OCI-LY1 (cell line): ENCODE data around the gene FTCDNL1.

Experiments used
- H2AFZ ChIP-seq: fragments of 200-600 bp; sonication (generic), shearing (Covaris generic); 2 replicates; pipeline ENCODE4 v1.6.0; 2014; ENCODE audit warnings: antibody characterized with exemption, mild to moderate bottlenecking, low read length
- H3F3A ChIP-seq: fragments of 200-600 bp; sonication (generic), shearing (Covaris generic); 2 replicates; pipeline ENCODE4 v1.6.0; 2014; ENCODE audit warnings: mild to moderate bottlenecking, antibody characterized with exemption, low read length, moderate library complexity; ENCODE audit not compliant: insufficient read depth
- H3K27ac ChIP-seq: fragments of 200-600 bp; sonication (generic); 2 replicates; pipeline ENCODE4 v1.5.1; 2014; ENCODE audit warnings: low read length, mixed run types, mild to moderate bottlenecking, low read depth; ENCODE audit not compliant: poor library complexity, severe bottlenecking
- H3K27me3 ChIP-seq: fragments of 200-600 bp; sonication (generic); 2 replicates; pipeline ENCODE4 v1.6.0; 2014; ENCODE audit warnings: antibody characterized with exemption, mild to moderate bottlenecking, low read length, moderate library complexity; ENCODE audit not compliant: insufficient read depth
- H3K36me3 ChIP-seq: fragments of 200-600 bp; sonication (generic); 2 replicates; pipeline ENCODE4 v1.6.1; 2014; ENCODE audit warnings: mild to moderate bottlenecking, antibody characterized with exemption, low read length, moderate library complexity, mixed read lengths; ENCODE audit not compliant: insufficient read depth
- H3K4me1 ChIP-seq: fragments of 200-600 bp; sonication (generic); 2 replicates; pipeline ENCODE4 v1.5.1; 2014; ENCODE audit warnings: mild to moderate bottlenecking, low read length, moderate library complexity; ENCODE audit not compliant: insufficient read depth, severe bottlenecking
- H3K4me2 ChIP-seq: fragments of 200-600 bp; sonication (generic), shearing (Covaris generic); 2 replicates; pipeline ENCODE4 v1.6.1; 2014; ENCODE audit warnings: low read length
- H3K4me3 ChIP-seq: fragments of 200-600 bp; sonication (generic); 2 replicates; pipeline ENCODE4 v1.5.1; 2014; ENCODE audit warnings: low read length, low read depth, mild to moderate bottlenecking, mixed read lengths; ENCODE audit not compliant: poor library complexity, severe bottlenecking
- H3K79me2 ChIP-seq: fragments of 200-600 bp; shearing (Covaris generic); 2 replicates; pipeline ENCODE4 v1.6.1; 2016; ENCODE audit warnings: mixed run types, low read length, mixed read lengths; ENCODE audit not compliant: insufficient read depth
- H3K9ac ChIP-seq: fragments of 200-600 bp; sonication (generic), shearing (Covaris generic); 2 replicates; pipeline ENCODE4 v1.6.1; 2014; ENCODE audit warnings: mild to moderate bottlenecking, low read length, mixed read lengths
- H3K9me2 ChIP-seq: fragments of 200-600 bp; sonication (generic), shearing (Covaris generic); 2 replicates; pipeline ENCODE4 v1.6.1; 2014; ENCODE audit warnings: low read depth, mild to moderate bottlenecking, low read length, mixed read lengths
- H3K9me3 ChIP-seq: fragments of 200-600 bp; shearing (Covaris generic); 2 replicates; pipeline ENCODE4 v1.6.1; 2014; ENCODE audit warnings: low read length, mixed read lengths
- H4K20me1 ChIP-seq: fragments of 200-600 bp; sonication (generic), shearing (Covaris generic); 2 replicates; pipeline ENCODE4 v1.6.0; 2016; ENCODE audit warnings: mild to moderate bottlenecking, low read length; ENCODE audit not compliant: insufficient read depth
- CTCF ChIP-seq: fragments of 200-600 bp; sonication (generic), shearing (Covaris generic); IDR thresholded peaks from 2 replicates; pipeline ENCODE4 v1.5.1; 2017; ENCODE audit warnings: mild to moderate bottlenecking, antibody characterized with exemption, low read length, moderate library complexity, mixed read lengths
- EZH2 ChIP-seq: fragments of 200-600 bp; sonication (generic), shearing (Covaris generic); IDR thresholded peaks from 2 replicates; pipeline ENCODE4 v1.8.0; 2017; ENCODE audit warnings: borderline replicate concordance, mixed run types, mild to moderate bottlenecking, antibody characterized with exemption, low read length, moderate library complexity, mixed read lengths

Gene FTCDNL1

DNA sequence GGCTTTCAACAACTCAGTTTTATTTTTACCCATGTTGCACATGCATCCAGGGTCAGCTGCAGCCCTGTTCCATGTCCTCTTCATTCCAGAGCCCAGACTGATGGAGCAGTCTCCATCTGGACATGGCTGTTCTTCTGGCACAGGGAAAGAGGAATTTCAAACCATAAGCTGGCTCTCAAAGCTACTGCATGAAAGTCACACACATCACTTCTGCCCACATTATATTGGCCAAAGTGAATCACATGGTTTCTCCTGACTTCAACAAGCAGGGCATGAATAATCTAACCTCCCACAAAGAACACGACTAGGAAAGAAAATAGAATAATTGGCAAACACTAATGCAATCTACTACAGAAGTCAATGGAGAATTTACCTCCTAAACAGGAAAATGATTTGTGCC lies 94.2 kb downstream of the FTCDNL1 start:
- Histone ChIP-seq H2AFZ (no peak overlapping the region), H3K4me3 (no peak overlapping the region), H3K9ac (no peak overlapping the region), H3F3A (no peaks in the 10 kb centered on the region), H3K79me2 (no peaks in the 10 kb centered on the region), H3K4me2 (no peak overlapping the region), H3K36me3 (no peaks in the 10 kb centered on the region), H3K4me1 (no peaks in the 10 kb centered on the region), H3K9me3 (no peaks in the 10 kb centered on the region), H3K27me3 (no peaks in the 10 kb centered on the region), H4K20me1 (no peaks in the 10 kb centered on the region), H3K27ac (no peak overlapping the region), H3K9me2 (no peaks in the 10 kb centered on the region)
- TF ChIP-seq CTCF (no peak), EZH2 (no peak)

DNA sequence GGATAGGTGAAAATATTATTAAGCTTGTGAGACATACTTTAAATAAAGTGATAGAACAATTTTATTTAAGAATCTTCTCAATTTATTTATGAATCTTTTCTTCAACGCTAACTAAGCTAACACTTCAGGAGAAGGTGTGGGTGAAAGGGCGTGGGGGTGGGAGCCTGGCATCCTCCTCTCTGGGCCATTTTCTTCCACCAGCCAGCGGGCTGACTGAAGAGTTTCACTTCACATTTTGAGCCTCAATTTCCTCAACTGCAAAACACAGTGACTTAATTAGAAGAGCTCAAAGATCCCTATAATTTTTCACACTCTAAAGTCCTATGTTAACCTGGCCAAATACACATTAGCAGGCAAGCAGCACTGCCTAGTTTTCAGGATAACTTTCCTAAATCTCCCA lies 94.8 kb downstream of the FTCDNL1 start:
- no peaks in the 10 kb centered on the region for H3K27me3 ChIP-seq
- H3F3A ChIP-seq, result no peaks in the 10 kb centered on the region
- no peaks in the 10 kb centered on the region for H3K4me1 ChIP-seq
- no peak for TF ChIP-seq EZH2
- no peak for TF ChIP-seq CTCF
- H3K4me2 ChIP-seq, result no peak overlapping the region
- H3K9me2 ChIP-seq, result no peaks in the 10 kb centered on the region
- H3K4me3 ChIP-seq, result no peak overlapping the region
- H3K27ac ChIP-seq, result no peak overlapping the region
- no peaks in the 10 kb centered on the region for H3K36me3 ChIP-seq
- H4K20me1 ChIP-seq, result no peaks in the 10 kb centered on the region
- no peak overlapping the region for H3K9ac ChIP-seq
- no peak overlapping the region for H2AFZ ChIP-seq
- H3K9me3 ChIP-seq, result no peaks in the 10 kb centered on the region
- H3K79me2 ChIP-seq, result no peaks in the 10 kb centered on the region

DNA sequence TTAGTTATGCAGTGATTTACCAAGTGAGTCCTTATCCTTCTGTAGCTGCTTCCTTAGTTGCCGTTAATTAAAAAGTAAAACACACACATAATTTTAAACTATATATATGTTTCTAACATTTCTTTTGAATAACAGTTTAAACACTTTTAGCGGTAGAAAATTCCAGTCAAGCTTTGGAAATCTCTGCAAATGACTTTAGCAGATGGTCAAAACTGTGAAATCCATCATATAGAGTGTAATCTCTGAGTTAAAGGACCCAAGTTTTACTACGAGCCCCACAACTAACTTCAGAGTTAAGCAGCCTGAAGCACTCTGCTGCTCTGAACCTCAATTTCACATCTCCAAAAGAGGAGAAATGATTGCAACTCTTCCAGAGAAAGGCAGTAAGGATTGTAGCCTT lies 96.2 kb downstream of the FTCDNL1 start:
- no peaks in the 10 kb centered on the region for H3K79me2 ChIP-seq
- no peaks in the 10 kb centered on the region for H3K4me1 ChIP-seq
- TF ChIP-seq EZH2 (no peak), CTCF (no peak)
- H3K9ac ChIP-seq, result no peak overlapping the region
- H3K9me3 ChIP-seq, result no peaks in the 10 kb centered on the region
- no peaks in the 10 kb centered on the region for H3K9me2 ChIP-seq
- H3K27me3 ChIP-seq, result no peaks in the 10 kb centered on the region
- H4K20me1 ChIP-seq, result no peaks in the 10 kb centered on the region
- H3K4me3 ChIP-seq, result no peak overlapping the region
- H2AFZ ChIP-seq, result no peak overlapping the region
- H3F3A ChIP-seq, result no peaks in the 10 kb centered on the region
- no peak overlapping the region for H3K27ac ChIP-seq
- H3K36me3 ChIP-seq, result no peaks in the 10 kb centered on the region
- H3K4me2 ChIP-seq, result no peak overlapping the region
